UCSD-AML1 (cell line): ENCODE results near the gene VWA5B1.

Experiments
- DNase-seq: peaks from one replicate; lab custom pipeline; 2025; ENCODE audit not compliant: unreplicated experiment; lab: John Stamatoyannopoulos, UW

The VWA5B1 gene

GRCh38 chr1:20345419-20345818, 54.7 kb downstream of the VWA5B1 start:
- DNase-seq, result no peak

GRCh38 chr1:20346433-20346832, 55.8 kb downstream of the VWA5B1 start:
- no peak for DNase-seq

- DNase-seq, result no peak
These were observed 57.0 kb downstream of the VWA5B1 start for GRCh38 chr1:20347699-20348098.

- DNase-seq, result no peak
These were observed 57.7 kb downstream of the VWA5B1 start for GRCh38 chr1:20348326-20348915.

GRCh38 chr1:20349561-20349960, 58.9 kb downstream of the VWA5B1 start:
- no peak for DNase-seq

GRCh38 chr1:20349971-20350370, 59.3 kb downstream of the VWA5B1 start:
- no peak for DNase-seq

- no peak for DNase-seq
These were observed 59.7 kb downstream of the VWA5B1 start for GRCh38 chr1:20350421-20350820.

- no peak for DNase-seq
These were observed 61.4 kb downstream of the VWA5B1 start for GRCh38 chr1:20351911-20352701.

- DNase-seq, result no peak
These were observed 63.2 kb downstream of the VWA5B1 start for GRCh38 chr1:20353836-20354235.

GRCh38 chr1:20354610-20355009, 63.9 kb downstream of the VWA5B1 start:
- DNase-seq, result no peak

GRCh38 chr1:20355101-20355827, 64.6 kb downstream of the VWA5B1 start:
- no peak for DNase-seq

- DNase-seq, result no peak
These were observed 65.4 kb downstream of the VWA5B1 start for GRCh38 chr1:20355828-20356735.

GRCh38 chr1:20356850-20357459, 66.3 kb downstream of the VWA5B1 start:
- DNase-seq, result no peak

GRCh38 chr1:20357796-20358195, 67.1 kb downstream of the VWA5B1 start:
- no peak for DNase-seq

- no peak for DNase-seq
These were observed 68.1 kb downstream of the VWA5B1 start for GRCh38 chr1:20358761-20359263.

- no peak for DNase-seq
These were observed 69.0 kb downstream of the VWA5B1 start for GRCh38 chr1:20359451-20360330.

GRCh38 chr1:20361401-20361800, 70.7 kb downstream of the VWA5B1 start:
- DNase-seq, result no peak

GRCh38 chr1:20361805-20362381, 71.2 kb downstream of the VWA5B1 start:
- DNase-seq, result peak; percentile 27

- no peak for DNase-seq
These were observed 72.2 kb downstream of the VWA5B1 start for GRCh38 chr1:20362856-20363255.
